HG02623 (cell line): ENCODE measurements around the gene ARHGEF33.

Experiments used
- ATAC-seq: cut with Tn5 transposase; IDR thresholded peaks from one replicate; pipeline ENCODE4 v1.9.1; 2021; ENCODE audit warnings: moderate library complexity; ENCODE audit not compliant: unreplicated experiment

ARHGEF33 gene

GRCh38 chr2:38889575-38889974 is at the start of gene ARHGEF33:
Gene ARHGEF33 (plus strand): TSS chr2:38889875. CDS start chr2:38919448, 29,573 bp downstream.
- ATAC-seq: no peak

GRCh38 chr2:38850045-38850444 is 39.6 kb upstream of the ARHGEF33 start:
- ATAC-seq: peak; percentile 75

GRCh38 chr2:38856165-38856564 is 33.5 kb upstream of the ARHGEF33 start:
- ATAC-seq: no peak

GRCh38 chr2:38862476-38862875 is 27.2 kb upstream of the ARHGEF33 start:
- ATAC-seq: no peak

- no peak for ATAC-seq
Measured at GRCh38 chr2:38863061-38863695, 26.5 kb upstream of the ARHGEF33 start.

- no peak for ATAC-seq
Measured at GRCh38 chr2:38866773-38867443, 22.8 kb upstream of the ARHGEF33 start.

- ATAC-seq: no peak
Measured at GRCh38 chr2:38871432-38871831, 18.2 kb upstream of the ARHGEF33 start.

GRCh38 chr2:38873763-38874162 is 15.9 kb upstream of the ARHGEF33 start:
- no peak for ATAC-seq

GRCh38 chr2:38875227-38875575 is 14.5 kb upstream of the ARHGEF33 start:
- ATAC-seq: no peak

GRCh38 chr2:38875576-38876367 is 13.9 kb upstream of the ARHGEF33 start, which contains the start of the genes DHX57 and MORN2:
Gene DHX57 (minus strand): TSS chr2:38875934. CDS start chr2:38868405, 7,529 bp downstream.
Gene MORN2 (plus strand): TSS chr2:38875976.
- peak; percentile 100 for ATAC-seq

- ATAC-seq: no peak
Measured at GRCh38 chr2:38876407-38876806, 13.3 kb upstream of the ARHGEF33 start.

GRCh38 chr2:38886063-38886462 is 3.6 kb upstream of the ARHGEF33 start:
- ATAC-seq: no peak

- no peak for ATAC-seq
Measured at GRCh38 chr2:38887347-38887746, 2.3 kb upstream of the ARHGEF33 start.

- ATAC-seq: no peak
Measured at GRCh38 chr2:38887902-38888554, 1.6 kb upstream of the ARHGEF33 start.

- ATAC-seq: no peak
Measured at GRCh38 chr2:38889045-38889444, 630 bp upstream of the ARHGEF33 start.

- no peak for ATAC-seq
Measured at GRCh38 chr2:38892819-38893218, 3.1 kb downstream of the ARHGEF33 start.

- no peak for ATAC-seq
Measured at GRCh38 chr2:38898256-38898655, 8.6 kb downstream of the ARHGEF33 start.

GRCh38 chr2:38900726-38901125 is 11.1 kb downstream of the ARHGEF33 start:
- ATAC-seq: no peak

GRCh38 chr2:38905251-38905650 is 15.6 kb downstream of the ARHGEF33 start:
- no peak for ATAC-seq

GRCh38 chr2:38907242-38907641 is 17.6 kb downstream of the ARHGEF33 start:
- ATAC-seq: no peak
